Panc1 (cell line): ENCODE results near the gene SLC9A8.

Source experiments
- POLR2AphosphoS5 ChIP-seq: IDR thresholded peaks from 2 replicates; pipeline ENCODE4 v1.6.1; 2012; ENCODE audit warnings: mild to moderate bottlenecking, low read depth, low read length, moderate library complexity
- TF ChIP-seq, protein P1 (sequence below): fragments of 450-650 bp; IDR thresholded peaks from 2 replicates; pipeline ENCODE4 v1.5.1; 2017; ENCODE audit warnings: mild to moderate bottlenecking

DNA sequence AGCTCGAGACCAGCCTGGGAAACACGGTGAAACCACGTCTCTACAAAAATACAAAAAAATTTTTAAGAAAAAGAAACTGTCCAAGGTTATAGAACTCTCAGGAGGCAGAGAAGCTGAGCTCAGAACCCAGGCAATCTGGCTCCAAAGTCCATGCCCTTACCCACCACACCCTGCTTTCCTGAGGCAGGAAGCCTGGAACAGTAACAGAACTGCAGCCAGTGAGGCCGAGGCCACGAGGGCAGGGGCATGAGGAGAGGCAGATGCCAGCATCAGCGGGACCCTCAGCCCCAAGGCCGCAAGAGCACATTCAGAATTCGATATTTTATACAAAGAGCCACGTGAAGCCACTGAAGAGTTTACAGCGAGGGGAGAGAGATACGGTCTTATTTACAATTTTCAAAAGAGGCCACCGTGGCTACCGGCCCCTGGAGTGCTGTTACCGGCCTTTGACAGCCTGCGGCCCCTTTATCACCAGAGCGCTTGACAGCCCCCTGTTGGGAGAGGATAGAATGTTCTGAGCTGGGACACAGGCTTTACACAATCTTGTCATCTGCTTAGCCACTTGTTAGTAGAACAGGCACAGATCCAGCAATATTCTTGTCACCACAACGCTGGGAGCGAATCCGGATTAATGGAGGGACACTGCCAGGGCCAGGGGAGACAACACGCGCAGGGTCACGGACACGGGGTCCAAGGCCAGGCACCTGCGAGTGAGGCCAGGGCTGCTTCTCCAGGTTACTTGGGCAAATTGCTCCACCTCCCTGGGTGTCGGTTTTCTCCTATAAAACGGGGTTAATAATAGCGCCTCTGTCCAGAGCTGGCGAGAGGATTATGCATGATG lies 97.1 kb downstream of the SLC9A8 start:
- TF ChIP-seq, protein P1, sequence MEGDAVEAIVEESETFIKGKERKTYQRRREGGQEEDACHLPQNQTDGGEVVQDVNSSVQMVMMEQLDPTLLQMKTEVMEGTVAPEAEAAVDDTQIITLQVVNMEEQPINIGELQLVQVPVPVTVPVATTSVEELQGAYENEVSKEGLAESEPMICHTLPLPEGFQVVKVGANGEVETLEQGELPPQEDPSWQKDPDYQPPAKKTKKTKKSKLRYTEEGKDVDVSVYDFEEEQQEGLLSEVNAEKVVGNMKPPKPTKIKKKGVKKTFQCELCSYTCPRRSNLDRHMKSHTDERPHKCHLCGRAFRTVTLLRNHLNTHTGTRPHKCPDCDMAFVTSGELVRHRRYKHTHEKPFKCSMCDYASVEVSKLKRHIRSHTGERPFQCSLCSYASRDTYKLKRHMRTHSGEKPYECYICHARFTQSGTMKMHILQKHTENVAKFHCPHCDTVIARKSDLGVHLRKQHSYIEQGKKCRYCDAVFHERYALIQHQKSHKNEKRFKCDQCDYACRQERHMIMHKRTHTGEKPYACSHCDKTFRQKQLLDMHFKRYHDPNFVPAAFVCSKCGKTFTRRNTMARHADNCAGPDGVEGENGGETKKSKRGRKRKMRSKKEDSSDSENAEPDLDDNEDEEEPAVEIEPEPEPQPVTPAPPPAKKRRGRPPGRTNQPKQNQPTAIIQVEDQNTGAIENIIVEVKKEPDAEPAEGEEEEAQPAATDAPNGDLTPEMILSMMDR, result no peak
- no peak for TF ChIP-seq POLR2AphosphoS5
